ENCODE measurements around the gene SLC25A1.

- TF ChIP-seq CTCF (IDR thresholded peaks at IDR 0.05) (no peak), POLR2A (IDR thresholded peaks at IDR 0.05) (no peak)
These were observed 4.2 kb downstream of the SLC25A1 start for GRCh38 chr22:19174106-19175025.

Data from Peyer's patch (tissue), 4 donors.